GM18498 (cell line): ENCODE results near the gene ZNF207.
A peak's percentile ranks its signal among the peaks of the same experiment; 100 is the strongest.
"Not testable (repeated sequence)": the region's sequence is repeated elsewhere in the genome, so short reads cannot be mapped to it uniquely, and the experiment has no call there.

ENCODE experiments used
- ATAC-seq: cut with Tn5 transposase; IDR thresholded peaks from one replicate; pipeline ENCODE4 v1.9.1; 2021; ENCODE audit warnings: mild to moderate bottlenecking, moderate library complexity; ENCODE audit not compliant: unreplicated experiment

The ZNF207 gene

DNA sequence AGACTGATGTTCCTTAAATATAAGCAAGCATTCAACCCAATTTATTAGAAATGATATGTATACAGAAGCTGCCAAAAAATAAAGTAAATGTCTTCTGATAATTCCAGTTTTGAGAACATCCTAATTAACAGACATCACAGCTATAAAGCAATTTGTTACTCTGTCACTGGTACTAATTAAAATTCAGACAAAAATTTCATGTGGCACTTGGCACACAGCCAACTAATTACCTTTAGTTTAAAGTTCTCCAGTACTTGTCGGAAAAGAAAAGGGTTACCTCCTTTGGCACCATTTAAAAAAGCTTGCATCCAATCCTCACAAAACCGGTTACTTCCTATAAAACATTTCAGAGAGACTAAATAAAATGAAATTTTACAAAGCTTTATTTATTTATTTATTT is 16.8 kb upstream of the ZNF207 start:
- no peak for ATAC-seq

DNA sequence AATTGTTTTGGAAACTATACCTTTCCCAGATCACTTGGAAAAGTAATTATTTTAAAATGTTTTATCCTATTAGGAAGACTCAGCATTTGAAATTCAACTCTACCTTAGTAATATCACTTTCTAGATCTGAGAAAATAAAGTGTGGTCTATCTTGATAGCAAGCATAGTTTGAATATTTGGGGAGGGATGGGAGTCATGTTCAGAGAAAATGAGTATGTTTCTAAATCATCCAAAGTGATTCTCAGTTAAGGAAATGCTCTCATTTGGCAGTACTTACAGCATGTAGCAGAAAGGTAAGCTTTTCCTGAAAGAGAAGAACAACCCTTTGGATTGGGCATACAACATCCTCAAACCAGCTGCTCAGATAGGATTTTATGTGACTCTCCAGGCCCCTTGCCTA is 14.9 kb upstream of the ZNF207 start:
- ATAC-seq: no peak

DNA sequence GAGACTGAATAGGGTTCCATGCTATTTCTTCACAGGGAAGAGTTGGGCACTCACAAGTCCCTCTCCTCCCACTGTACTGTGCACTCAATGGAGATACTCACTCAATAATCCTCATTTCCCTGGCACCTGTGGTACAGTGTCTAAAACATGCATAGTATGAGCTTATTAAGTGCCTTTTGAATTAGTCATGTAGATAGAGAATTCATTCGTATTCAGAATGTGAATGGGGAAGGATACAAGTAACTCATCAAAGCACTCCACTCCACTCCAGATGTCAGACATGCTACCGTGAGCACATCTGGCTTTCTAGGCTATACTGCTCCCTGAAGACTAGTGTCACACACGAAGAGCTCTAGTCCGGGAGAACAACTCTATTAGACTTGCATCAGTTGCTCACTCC is 14.3 kb upstream of the ZNF207 start:
- no peak for ATAC-seq

DNA sequence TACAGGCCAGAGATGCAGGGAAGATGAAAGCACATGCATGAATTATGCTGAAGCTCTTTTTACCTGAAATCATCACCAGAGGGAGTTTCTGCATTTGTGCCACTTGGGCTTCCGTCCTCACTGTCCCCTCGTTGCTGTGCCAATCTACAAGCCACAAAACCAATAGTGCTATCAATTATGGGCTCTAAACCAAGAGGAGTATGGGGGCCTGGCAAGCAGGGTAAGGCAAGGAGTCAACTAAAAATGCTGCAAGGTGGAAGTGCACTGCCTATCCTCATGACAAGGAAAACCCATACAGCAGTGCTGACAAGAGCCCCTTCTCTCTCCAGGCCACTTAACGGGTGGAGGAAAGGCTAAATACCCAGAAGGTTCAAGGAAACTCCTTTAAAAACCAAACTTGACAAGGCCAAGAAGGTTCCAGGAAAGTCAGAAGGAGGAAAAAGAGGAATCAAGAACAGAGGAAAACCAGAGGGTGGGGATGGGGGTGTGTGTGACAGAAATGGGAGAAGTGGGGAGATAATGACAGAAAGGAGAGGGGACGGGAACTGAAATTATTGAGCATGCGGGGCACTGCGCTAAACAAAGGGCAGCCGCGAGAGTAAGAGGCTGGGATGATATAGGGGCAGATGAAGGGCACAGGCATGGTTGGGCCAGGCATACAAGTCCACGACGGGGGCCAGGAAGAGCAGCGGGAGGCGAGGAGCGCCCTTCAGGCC is 8.7 kb upstream of the ZNF207 start:
- ATAC-seq: peak; percentile 28

DNA sequence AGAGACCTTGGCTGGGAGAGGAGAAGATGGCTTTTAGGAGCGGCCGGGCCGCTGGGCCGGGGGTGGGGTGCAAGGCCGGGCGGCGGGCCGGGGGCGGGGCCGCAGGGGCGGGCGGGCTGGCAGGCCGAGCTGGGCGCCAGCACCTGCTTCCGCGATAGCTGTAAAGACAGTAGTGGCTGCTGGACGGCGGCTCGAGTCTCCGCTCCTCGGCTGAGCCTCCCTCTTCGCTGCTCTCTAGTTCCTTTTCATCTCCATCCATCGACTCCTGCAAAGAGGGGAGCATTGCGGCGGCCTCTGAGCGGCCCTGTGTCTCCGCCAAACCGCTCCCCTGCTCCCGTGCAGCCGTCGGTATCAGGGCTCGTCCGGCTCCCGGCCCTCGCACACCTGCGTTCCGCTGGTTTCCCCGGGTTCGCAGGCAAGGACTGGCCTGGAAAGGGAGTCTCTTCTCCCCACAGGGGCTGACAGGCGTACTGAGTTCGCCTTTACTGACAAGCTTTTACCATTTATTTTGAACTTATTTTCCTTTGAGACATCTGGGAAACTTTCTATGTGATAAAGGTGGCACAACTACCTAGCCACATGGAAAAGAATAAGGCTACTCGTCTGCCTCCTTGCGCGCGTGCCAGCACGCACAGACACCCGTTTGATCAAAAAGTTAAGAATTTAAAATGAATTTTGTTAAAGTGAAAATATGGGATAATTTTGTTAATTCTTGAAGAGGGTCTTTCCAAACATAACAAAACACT is 7.9 kb upstream of the ZNF207 start, which contains the start of gene C17orf75:
Gene C17orf75 (minus strand): TSS at position 317 of the 746 bp plus-strand sequence. CDS start 34 bp downstream, at position 283.
- ATAC-seq: peak; percentile 85

DNA sequence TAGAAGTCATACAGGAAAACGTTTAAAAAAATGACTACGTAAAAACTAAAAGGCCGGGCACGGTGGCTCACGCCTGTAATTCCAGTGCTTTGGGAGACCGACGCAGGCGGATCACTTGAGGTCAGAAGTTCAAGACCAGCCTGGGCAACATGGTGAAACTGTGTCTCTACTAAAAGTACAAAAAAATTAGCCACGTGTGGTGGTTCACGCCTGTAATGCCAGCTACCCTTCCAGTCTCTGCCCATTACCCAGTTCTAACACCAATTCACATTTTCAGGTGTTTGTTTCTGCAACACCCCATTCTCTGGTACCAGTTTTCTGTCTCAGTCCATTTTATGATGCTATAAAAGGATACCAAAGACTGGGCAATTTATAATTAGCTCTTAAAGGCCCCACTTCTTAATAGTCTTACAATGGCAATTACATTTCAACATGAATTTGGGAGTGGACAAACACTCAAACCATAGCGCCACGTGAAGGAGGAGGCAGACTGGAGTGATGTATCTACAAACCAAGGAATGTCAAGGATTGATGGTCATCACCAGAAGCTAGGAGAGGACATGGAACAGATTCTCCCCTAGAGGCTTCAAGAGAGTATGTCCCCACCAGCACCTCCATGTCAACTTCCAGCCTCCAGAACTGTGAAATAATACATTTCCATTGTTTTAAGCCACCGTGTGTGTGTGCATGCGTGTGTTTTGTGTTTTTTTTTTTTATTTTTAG is 7.2 kb upstream of the ZNF207 start:
- ATAC-seq: no peak

DNA sequence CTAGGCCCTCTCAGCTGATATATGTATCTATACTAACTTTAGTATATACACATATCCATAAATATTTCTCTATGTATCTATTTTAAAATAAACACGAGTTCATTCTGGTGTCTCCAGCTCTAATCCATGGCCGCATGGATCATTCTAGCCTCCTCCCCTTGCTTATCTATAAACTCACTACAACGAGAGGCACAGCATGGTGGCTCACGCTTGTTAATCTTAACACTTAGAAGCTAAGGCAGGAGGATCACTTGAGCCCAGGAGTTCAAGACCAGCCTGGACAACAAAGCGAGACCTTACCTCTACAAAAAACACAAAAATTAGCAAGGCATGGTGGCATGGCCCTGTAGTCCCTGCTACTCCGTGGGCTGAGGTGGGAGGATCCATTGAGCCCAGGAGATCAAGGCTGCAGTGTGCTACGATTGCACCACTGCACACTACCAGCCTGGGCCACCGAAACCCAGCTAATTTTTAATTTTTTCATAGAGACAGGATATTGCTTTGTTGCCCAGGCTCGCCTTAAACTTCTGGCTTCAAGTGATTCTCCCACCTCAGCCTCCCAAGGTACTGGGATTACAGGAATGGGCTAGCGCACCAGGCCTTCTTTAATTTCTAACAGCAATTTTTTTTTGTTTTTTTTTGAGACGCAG is 3.9 kb upstream of the ZNF207 start:
- ATAC-seq: no peak

DNA sequence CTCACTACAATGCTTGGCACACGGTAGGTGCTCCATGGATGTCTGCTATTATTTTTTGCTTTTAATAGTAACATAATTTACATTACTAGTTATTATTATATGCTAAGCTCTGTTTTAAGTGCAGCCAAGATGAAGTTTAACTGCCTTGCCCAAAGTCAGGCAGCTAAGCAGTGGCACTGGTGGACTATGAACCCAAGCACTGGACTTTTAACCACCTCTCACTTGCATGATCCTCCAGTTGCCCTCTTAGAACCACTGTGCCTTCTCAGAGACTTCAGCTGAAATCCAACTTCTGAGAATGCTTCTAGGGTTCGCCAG is 1.5 kb upstream of the ZNF207 start:
- no peak for ATAC-seq

DNA sequence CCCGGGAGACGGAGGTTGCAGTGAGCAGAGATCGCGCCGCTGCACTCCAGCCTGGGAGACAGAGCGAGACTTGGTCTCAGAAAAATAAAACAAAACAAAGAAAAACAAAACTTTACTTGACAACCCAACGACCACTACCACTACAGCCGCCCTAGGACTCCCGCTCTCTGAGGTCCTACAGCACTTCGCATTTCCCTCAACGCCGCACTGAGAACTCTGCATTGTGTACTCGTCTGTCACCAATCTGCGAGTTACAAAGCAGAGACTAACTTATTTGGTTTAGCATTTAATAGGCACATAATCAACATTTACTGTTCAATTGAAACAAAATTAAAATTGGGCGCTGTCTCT is 479 bp upstream of the ZNF207 start:
- ATAC-seq: peak; percentile 27

DNA sequence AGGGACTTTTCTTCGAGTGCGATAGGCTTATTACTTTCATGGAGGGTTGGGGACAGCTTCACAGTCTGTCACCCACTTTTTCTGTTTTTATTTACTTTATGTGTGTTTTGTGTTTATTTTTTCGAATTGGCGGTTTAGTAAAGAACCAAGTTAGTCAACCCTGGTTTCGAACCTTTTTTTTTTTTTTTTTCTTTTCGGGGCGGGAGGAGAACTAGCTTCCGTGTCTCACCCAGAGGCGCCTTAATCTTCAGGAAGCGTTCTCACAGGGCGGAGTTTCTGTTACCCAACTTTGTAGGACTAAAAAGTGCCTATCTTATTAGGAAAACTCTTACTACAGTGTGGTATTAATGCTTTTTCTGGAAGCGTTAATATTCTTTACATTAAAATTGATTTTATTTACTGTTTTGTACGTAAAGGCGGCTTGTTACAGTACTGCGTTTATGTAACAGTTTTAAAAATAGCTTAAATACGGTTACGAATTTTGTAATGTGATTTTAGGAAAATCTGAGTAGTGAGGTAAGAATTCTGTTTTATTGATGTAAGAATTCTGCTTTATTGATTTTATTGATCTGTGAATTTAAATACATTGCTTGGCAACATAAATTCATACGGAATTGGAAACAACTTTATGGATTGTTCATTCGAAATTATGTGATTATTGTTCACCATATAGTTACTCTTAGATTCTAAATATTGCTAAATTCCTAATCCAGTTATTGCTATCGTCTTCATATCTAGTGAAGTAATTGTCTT is 885 bp downstream of the ZNF207 start:
- peak; percentile 28 for ATAC-seq

DNA sequence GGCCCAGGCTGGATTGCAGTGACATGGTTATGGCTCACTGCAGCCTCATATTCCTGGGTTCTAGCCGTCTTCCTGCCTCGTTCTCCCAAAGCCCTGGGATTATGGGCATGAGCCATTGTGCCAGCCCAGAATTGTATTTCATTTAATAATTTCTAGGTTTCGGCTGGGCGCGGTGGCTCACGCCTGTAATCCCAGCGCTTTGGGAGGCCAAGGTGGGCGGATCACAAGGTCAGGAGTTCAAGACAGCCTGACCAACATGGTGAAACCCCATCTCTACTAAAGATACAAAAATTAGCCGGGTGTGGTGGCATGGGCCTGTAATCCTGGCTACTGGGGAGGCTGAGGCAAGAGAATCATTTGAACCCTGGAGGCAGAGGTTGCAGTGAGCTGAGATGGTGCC is 2.8 kb downstream of the ZNF207 start:
- ATAC-seq: not testable (repeated sequence)

DNA sequence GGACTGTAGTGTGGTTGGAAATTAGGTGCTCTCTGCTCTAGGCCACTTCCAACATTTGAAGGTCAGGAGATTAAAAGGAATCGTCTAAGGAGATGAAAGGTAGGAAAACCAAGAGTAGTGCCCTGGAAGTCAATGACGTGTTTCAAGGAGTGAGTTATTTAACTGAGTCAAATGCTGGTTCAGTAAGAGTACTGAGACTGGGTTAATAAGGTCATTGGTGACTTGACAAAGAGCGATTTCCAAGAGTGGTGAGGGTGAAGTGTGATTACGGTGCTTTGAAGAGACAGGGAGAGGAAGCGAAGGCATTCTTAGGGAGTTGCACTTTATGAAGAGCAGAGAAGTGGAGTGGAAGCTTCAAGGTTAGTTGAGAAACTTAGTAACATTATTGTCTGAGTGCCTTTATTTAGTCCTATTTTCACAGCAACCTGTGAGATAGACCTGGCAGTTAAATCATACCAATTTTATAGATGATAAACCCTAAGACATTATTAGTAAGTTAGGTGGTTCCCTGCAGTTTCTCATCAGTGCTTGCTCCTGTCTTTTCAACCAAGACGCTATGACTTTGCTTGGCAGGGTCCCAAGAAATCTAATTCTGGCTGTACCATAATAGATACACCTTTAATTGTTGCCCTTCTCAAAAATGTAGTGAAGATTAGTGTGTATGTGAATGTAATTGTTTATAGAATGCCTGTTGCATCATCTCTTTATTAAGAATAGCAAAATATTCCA is 5.9 kb downstream of the ZNF207 start:
- ATAC-seq: no peak

DNA sequence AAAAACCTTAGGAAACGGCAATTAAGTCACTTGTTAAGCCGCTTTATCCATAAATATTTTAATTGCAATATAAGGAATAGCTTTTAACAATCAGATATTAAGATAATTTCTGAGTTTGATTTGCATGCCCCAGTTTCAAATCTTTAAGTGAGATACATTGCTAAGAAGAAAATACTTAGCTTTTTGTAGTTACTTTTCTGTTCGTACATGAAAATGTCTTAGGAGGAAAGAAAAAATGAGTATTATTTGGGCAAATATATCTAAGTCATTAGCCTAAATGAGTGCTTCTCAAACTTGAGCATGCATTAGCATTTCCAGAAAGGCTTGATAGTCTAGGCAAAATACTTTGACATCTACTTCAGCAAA is 6.4 kb downstream of the ZNF207 start:
- ATAC-seq: no peak

DNA sequence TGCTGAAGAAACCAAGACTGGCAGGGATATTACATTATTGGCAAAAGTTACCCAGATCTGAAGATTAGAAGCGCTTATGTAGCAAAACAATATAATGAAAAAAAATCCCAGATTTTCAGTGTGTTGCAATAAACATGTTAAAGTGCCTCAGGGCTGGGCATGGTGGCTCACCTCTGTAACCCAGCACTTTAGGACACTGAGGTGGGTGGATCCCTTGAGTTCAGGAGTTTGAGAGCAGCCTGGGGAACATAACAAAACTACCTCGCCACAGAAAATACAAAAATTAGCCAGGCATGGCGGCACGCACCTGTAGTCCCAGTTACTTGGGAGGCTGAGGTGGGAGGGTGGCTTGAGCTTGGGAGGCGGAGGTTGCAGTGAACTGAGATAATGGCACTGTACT is 6.8 kb downstream of the ZNF207 start:
- no peak for ATAC-seq

DNA sequence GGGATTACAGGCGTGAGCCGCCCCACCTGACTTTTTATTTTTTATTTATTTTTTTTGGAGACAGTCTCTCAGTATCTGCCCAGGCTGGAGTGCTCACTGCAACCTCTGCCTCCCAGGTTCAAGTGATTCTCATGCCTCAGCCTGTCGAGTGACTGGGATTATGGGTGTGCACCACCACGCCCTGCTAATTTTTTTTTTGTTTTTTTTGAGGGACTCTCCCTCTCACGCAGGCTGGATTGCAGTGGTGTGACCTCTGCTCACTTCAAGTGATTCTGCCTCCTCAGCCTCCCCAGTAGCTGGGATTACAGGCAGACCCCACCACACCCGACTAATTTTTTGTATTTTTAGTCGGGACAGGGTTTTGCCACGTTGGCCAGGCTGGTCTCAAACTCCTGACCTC is 7.7 kb downstream of the ZNF207 start:
- no peak for ATAC-seq

DNA sequence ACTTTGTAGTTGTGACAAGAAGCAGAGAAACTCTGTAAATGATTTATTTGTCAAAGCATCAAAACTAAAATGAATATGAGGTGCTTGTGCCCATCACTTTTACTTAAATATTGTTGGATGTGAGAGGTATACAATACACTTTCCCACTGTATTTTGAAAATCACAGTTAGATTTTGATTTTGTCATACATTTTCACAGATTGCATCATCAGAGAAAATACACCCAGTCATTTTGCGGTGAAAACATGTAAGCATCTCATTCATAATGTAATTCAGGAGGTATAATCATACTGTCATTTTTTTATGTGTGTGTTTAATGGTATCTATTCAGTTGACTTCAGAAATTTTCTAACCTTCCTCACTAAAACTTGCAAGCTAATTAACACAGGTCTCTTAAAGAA is 11.3 kb downstream of the ZNF207 start:
- no peak for ATAC-seq

DNA sequence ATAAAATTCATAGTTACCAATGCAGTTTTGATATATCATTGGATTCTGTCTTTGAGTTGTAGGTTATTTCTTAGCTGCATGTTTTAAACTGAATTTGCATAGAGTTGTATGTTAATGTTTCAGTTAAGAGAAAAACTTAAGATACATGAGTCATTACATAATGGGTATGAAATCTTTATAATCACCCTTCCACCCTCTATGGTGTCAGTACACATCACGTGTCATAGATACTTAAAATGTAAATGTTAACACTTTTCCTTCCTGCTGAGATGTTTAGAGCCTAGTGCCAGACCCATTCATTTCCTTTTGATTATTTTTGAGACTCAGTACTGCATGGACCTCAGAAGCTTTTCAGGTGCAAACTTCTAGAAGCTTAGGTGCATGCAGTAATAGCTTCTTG is 20.5 kb downstream of the ZNF207 start:
- no peak for ATAC-seq

DNA sequence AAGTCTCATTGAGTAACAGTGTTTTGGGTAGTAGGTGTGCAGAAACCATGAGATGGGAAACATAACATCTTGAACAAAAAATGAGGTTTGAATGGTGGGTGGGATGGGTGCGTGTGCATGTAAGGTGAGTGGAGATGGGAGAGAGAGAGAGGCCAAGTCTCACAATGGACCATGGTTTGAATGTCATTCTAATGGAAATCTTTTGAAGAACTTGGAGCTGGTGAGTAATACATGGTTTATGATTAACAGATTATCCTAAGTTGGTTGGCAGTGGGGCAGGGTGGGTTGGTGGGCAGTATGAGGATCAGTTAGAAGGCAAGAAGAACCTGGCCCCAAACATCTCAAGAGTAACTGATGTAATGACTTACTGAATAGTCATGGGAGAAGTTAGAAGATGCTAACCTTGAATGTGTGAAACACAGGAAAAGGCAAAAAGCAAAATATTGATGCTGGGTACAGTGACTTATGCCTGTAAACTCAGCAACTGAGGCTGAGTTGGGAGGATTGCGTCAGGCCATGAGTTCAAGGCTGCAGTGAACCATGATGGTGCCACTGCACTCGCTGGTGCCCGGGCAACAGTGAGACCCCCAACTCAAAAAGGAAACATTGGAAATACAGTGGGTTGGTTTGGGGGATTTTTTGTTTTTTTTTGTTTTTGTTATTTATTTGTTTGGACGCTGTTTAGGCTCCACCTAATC is 32.7 kb downstream of the ZNF207 start:
- ATAC-seq: no peak

DNA sequence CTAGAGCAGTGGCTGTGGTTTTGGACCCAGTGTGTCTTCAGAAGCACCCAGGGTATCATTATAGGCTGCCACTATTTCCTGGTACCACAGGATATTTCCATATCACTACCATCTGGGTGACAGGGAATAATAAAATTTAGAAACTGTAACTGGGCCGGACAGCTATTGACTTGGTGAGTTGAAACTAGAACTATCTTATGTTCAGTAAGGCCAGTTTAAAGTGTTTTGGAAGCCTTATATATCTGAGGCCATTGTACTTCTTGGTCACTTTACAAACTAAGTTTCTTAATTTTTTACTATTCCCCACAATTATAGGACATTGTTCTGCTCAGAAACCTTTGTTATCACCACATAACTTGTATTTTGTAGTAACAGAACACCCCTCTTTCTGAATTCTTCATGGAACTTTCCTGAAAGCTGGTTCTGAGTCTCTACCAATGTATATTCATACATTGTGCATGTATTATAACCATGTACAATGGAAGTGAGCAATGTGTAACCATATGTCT is 34.0 kb downstream of the ZNF207 start:
- no peak for ATAC-seq
